Measurements from ENCODE around the gene FBXL17. TPM values are rescaled to one million over a fixed set of nuclear protein-coding genes. Genes with fewer than 3 reads are reported as not detected.

Gene FBXL17
- total and polyA plus RNA-seq, 9 of the 15 experiments (the other 6 are each of a cell fraction or from before 2014, with no cell fraction given): 0.32 to 5.4 (median 1.8) TPM

- Histone ChIP-seq H3K27me3 (ENCODE audit: control insufficient read depth in 2 of 2, insufficient read depth in 2 of 2, low read length in 2 of 2) (no peaks in the 10 kb centered on the region), H3K9me1 (ENCODE audit: control insufficient read depth, insufficient read depth, low read length) (no peaks in the 10 kb centered on the region), H4K20me1 (replicated peaks; ENCODE audit: control insufficient read depth, insufficient read depth, low read length) (no peaks in the 10 kb centered on the region), H3K79me2 (ENCODE audit: control insufficient read depth, insufficient read depth, low read length) (no peaks in the 10 kb centered on the region), H2AFZ (ENCODE audit: low read depth, low read length) (no peak overlapping the region), H3K4me2 (ENCODE audit: insufficient read depth, low read length) (no peak overlapping the region), H3K9me3 (replicated peaks; ENCODE audit: control insufficient read depth, insufficient read depth, low read depth, low read length) (no peaks in the 10 kb centered on the region; the same call in 1 of the 2 replicates), H3K9ac (ENCODE audit: insufficient read depth in 1 of 2, low read depth in 2 of 2, low read length in 2 of 2) (no peak overlapping the region), H3K4me3 (no peak overlapping the region), H3K4me1 (replicated peaks in 1 of 2; ENCODE audit: control insufficient read depth in 2 of 2, insufficient read depth in 2 of 2, low read length in 2 of 2) (no peaks in the 10 kb centered on the region), H3K27ac (ENCODE audit: extremely low read depth, low read depth, low read length) (no peak overlapping the region), H3K36me3 (ENCODE audit: control insufficient read depth, insufficient read depth, low read length) (no peaks in the 10 kb centered on the region)
- POLR2A ChIA-PET: interaction anchor here (0.6 kb wide), 1 partner anchor 22 kb away, joined by 3 read pairs; no protein-coding TSS in a partner anchor
- in situ Hi-C loops (cut with MboI) (no loop called here), intact Hi-C loops (cut with micrococcal nuclease) (no loop called here)
- no peak for FAIRE-seq
- BruUV-seq (replicated peaks): no TSS peak
- 1% methylated on average over 8 of the region's 8 CpGs for whole genome bisulfite sequencing (ENCODE audit: insufficient coverage, low coverage, missing lambda C conversion rate)
- no peak for ATAC-seq
- no peak for TF ChIP-seq HLTF (IDR thresholded peaks at IDR 0.05)
- no peak for TF ChIP-seq RCOR1 (IDR thresholded peaks at IDR 0.05; ENCODE audit: borderline replicate concordance in 1 of 2, low read depth in 2 of 2, low read length in 2 of 2)
- TF ChIP-seq ZNF444 (CRISPR knock-in tag; IDR thresholded peaks at IDR 0.05): no peak
- no peak for TF ChIP-seq RBM14 (IDR thresholded peaks at IDR 0.05; ENCODE audit: borderline replicate concordance, insufficient read depth, low read depth, low read length)
- no peak for TF ChIP-seq ZNF3 (CRISPR knock-in tag; IDR thresholded peaks at IDR 0.05)
- TF ChIP-seq ZHX1 (conservative IDR thresholded peaks at IDR 0.05; ENCODE audit: low read length): no peak
- no peak for TF ChIP-seq ZNF518B (CRISPR knock-in tag; IDR thresholded peaks at IDR 0.05)
- no peak for TF ChIP-seq CBFA2T2 (conservative IDR thresholded peaks at IDR 0.05)
- no peak for TF ChIP-seq HDAC8 (tag; IDR thresholded peaks at IDR 0.05)
- TF ChIP-seq NFE2L1 (tag; IDR thresholded peaks at IDR 0.05; ENCODE audit: borderline replicate concordance, low read depth): no peak
- no peak for TF ChIP-seq ZKSCAN3 (CRISPR knock-in tag; IDR thresholded peaks at IDR 0.05)
- CTCF ChIA-PET (ENCODE audit: low intra/inter-chr PET ratio): no interaction called here
- no peak for DNase-seq (ENCODE audit: extremely low read depth in 1 of 4, low spot score in 3 of 4)
Observed at GRCh38 chr5:107853031-107853430, 528.9 kb downstream of the FBXL17 start.

Data from K562 (cell line).